ENCODE results near the gene PARP14.
A peak's percentile ranks its signal among the peaks of the same experiment; 100 is the strongest.

The PARP14 gene

DNA sequence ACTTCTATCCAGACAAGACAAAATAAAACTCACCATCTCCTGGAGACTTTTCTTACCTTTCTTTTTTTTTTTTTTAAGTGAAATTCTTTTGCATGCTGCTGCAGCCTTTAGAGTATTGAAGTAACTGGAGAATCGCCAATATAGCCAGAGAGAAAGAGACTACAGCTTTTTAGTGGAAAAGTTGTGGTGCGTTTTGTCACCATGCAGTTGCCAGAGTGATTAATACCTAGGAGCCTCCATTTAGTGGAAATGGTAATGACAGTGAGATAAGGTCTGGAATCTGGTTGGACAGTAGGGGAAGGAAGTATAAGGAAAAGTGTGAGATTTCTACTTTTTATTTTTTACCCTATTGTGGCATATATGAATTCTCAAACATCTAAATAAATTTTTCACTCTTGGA, 18.1 kb upstream of the PARP14 start:
- Histone ChIP-seq H3K9ac (ENCODE audit: low read depth, low read length) (no peak overlapping the region), H3K36me3 (ENCODE audit: control insufficient read depth, insufficient read depth, low read length) (no peaks in the 10 kb centered on the region), H3K9me3 (ENCODE audit: control insufficient read depth, insufficient read depth, low read length) (no peaks in the 10 kb centered on the region), H3K4me1 (ENCODE audit: control insufficient read depth, insufficient read depth, low read length) (peaks cover 4% of the 10 kb centered on the region), H3K27me3 (ENCODE audit: control insufficient read depth, insufficient read depth, low read length) (no peaks in the 10 kb centered on the region), H3K4me3 (ENCODE audit: low read depth, low read length) (no peak overlapping the region)

DNA sequence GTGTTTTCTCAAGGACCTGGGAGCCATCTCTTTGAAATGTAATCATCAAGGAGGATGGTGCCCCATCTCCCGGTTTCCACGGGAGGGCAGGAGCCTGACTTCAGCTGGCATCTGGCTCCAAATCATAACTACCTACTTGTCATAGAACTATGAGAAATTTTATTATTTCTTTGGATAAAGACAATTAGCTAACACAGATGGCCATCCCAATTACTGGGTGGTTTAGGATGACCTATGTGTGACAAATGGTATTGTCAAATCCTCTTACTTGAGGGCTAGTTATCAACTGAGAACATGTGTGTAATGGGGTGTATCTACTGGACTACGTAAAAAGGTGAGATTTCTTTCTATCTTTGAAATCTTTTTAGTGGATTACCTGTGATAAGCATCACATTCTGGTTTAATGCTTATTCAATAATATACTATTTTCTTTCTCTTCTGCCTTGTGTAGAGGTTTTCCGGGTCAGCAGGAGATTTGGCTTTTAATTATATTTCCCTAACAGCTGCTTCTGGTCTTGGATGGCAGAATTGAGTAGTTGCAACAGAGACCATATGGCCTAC, 15.3 kb upstream of the PARP14 start:
- H3K36me3 ChIP-seq (ENCODE audit: control insufficient read depth, insufficient read depth, low read length), result no peaks in the 10 kb centered on the region
- no peak overlapping the region for H3K4me3 ChIP-seq (ENCODE audit: low read depth, low read length)
- H3K9ac ChIP-seq (ENCODE audit: low read depth, low read length), result no peak overlapping the region
- peaks cover 4% of the 10 kb centered on the region for H3K4me1 ChIP-seq (ENCODE audit: control insufficient read depth, insufficient read depth, low read length)
- H3K27me3 ChIP-seq (ENCODE audit: control insufficient read depth, insufficient read depth, low read length), result no peaks in the 10 kb centered on the region
- no peaks in the 10 kb centered on the region for H3K9me3 ChIP-seq (ENCODE audit: control insufficient read depth, insufficient read depth, low read length)

DNA sequence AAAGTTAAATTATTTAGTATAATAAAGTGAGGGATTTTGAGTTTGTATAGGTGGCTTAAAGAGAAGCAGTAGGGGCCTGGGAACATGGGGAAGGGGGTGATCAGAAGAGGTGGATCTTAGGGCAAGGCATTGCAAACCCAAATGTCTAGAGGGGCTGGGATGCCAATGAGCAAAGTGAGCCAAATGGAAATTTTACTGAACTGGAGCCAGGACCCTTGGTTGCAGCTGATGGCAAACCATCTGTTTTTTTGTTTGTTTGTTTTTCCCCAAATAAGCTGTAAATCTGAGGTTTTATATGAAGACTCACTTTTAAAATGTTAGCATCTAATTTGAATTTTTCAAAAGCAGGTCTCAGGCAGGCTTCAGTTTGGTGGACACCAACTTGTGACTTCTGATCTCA, 14.8 kb upstream of the PARP14 start:
- Histone ChIP-seq H3K4me1 (ENCODE audit: control insufficient read depth, insufficient read depth, low read length) (peaks cover 4% of the 10 kb centered on the region), H3K36me3 (ENCODE audit: control insufficient read depth, insufficient read depth, low read length) (no peaks in the 10 kb centered on the region), H3K4me3 (ENCODE audit: low read depth, low read length) (no peak overlapping the region), H3K9ac (ENCODE audit: low read depth, low read length) (no peak overlapping the region), H3K27me3 (ENCODE audit: control insufficient read depth, insufficient read depth, low read length) (no peaks in the 10 kb centered on the region), H3K9me3 (ENCODE audit: control insufficient read depth, insufficient read depth, low read length) (no peaks in the 10 kb centered on the region)

DNA sequence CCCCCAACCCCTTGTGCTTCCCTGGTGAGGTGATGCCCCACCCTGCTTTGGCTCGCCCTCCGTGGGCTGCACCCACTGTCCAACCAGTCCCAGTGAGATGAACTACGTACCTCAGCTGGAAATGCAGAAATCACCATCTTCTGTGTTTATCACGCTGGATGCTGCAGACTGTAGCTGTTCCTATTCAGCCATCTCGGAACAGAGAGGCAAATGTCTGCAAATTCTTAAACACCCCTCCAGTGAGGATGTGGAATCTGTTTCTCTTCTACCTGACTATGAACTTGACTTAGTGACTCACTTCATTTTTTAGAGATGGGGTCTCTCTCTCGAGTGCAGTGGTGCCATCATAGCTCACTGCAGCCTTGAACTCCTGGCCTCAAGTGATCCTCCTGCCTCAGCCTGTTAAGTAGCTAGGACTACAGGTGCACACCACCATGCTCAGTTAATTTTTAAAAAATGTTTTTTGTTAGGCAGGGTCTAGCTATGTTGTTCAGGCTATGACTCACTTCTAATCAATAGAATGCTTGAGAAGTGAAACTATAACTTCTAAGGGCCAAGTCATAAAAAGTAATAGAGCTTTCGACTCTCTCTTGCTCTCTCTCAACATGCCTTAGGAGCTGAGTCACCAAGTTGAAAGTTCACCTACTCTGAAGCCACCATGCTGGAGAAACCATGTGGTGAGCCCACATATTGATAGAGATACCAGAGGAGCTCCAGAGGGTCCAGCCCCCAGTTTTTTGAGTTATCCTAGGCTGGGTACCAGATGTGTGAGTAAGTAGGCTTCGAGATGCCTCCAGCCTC, 11.5 kb upstream of the PARP14 start:
- no peak overlapping the region for H3K9ac ChIP-seq (ENCODE audit: low read depth, low read length)
- H3K4me3 ChIP-seq (ENCODE audit: low read depth, low read length), result no peak overlapping the region
- no peaks in the 10 kb centered on the region for H3K27me3 ChIP-seq (ENCODE audit: control insufficient read depth, insufficient read depth, low read length)
- H3K9me3 ChIP-seq (ENCODE audit: control insufficient read depth, insufficient read depth, low read length), result no peaks in the 10 kb centered on the region
- H3K36me3 ChIP-seq (ENCODE audit: control insufficient read depth, insufficient read depth, low read length), result no peaks in the 10 kb centered on the region
- H3K4me1 ChIP-seq (ENCODE audit: control insufficient read depth, insufficient read depth, low read length), result peaks cover 4% of the 10 kb centered on the region

DNA sequence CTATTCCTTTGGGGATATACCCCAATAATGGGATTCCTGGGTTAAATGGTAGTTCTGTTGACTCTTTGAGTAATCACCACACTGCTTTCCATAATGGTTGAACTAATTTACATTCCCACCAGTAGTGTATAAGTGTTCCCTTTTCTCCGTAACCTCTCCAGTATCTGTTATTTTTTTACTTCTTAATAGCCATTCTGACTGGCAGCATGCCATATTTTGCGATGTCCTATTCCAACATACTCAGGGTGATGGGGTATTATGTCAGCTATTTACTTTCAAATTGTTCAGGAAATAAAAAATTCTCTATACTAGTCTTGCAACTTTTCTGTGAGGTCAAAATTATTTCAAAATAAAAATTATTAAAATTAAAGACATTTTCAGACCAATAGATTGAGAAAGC, 9.1 kb upstream of the PARP14 start:
- H3K9me3 ChIP-seq (ENCODE audit: control insufficient read depth, insufficient read depth, low read length), result no peaks in the 10 kb centered on the region
- no peaks in the 10 kb centered on the region for H3K27me3 ChIP-seq (ENCODE audit: control insufficient read depth, insufficient read depth, low read length)
- H3K4me3 ChIP-seq (ENCODE audit: low read depth, low read length), result no peak overlapping the region
- no peaks in the 10 kb centered on the region for H3K4me1 ChIP-seq (ENCODE audit: control insufficient read depth, insufficient read depth, low read length)
- H3K36me3 ChIP-seq (ENCODE audit: control insufficient read depth, insufficient read depth, low read length), result no peaks in the 10 kb centered on the region
- H3K9ac ChIP-seq (ENCODE audit: low read depth, low read length), result no peak overlapping the region

DNA sequence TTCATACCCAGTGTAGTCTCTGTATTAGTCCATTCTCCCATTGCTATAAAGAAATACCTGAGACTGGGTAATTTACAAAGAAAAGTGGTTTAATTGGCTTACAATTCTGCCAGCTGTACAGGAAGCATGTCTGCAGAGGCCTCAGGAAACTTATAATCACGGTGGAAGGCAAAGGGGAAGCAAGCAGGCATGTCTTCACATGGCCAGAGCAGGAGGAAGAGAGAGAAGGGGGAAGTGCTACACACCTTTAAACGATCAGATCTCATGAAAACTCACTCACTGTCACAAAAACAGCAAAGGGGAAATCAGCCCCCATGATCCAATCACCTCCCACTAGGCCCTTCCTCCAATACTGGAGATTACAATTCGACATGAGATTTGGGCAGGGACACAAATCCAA, 6.3 kb upstream of the PARP14 start:
- no peak overlapping the region for H3K9ac ChIP-seq (ENCODE audit: low read depth, low read length)
- no peaks in the 10 kb centered on the region for H3K4me1 ChIP-seq (ENCODE audit: control insufficient read depth, insufficient read depth, low read length)
- H3K9me3 ChIP-seq (ENCODE audit: control insufficient read depth, insufficient read depth, low read length), result no peaks in the 10 kb centered on the region
- no peak overlapping the region for H3K4me3 ChIP-seq (ENCODE audit: low read depth, low read length)
- H3K36me3 ChIP-seq (ENCODE audit: control insufficient read depth, insufficient read depth, low read length), result no peaks in the 10 kb centered on the region
- peaks cover 6% of the 10 kb centered on the region for H3K27me3 ChIP-seq (ENCODE audit: control insufficient read depth, insufficient read depth, low read length)

DNA sequence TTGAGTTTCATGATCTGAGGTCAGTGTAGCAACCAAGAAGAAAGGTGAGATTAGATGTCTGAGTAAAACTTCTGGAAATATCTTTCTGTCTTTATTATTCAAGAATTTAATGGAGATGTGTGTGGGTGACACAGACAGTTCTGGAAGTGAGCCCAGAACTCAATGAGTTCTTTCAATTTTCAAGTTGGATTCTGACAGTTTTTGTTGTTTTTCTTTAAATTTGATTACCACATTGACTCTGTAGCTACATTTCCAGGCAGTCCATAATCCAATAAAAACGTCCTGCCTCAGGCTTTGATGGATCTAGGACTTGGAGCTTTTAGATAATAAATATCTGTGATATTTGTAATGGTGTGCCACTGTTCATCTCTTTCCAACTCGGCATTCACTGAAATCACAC, 3.9 kb upstream of the PARP14 start:
- Histone ChIP-seq H3K27me3 (ENCODE audit: control insufficient read depth, insufficient read depth, low read length) (peaks cover 15% of the 10 kb centered on the region), H3K9me3 (ENCODE audit: control insufficient read depth, insufficient read depth, low read length) (no peaks in the 10 kb centered on the region), H3K4me3 (ENCODE audit: low read depth, low read length) (no peak overlapping the region), H3K9ac (ENCODE audit: low read depth, low read length) (no peak overlapping the region), H3K36me3 (ENCODE audit: control insufficient read depth, insufficient read depth, low read length) (no peaks in the 10 kb centered on the region), H3K4me1 (ENCODE audit: control insufficient read depth, insufficient read depth, low read length) (peaks cover 5% of the 10 kb centered on the region)

DNA sequence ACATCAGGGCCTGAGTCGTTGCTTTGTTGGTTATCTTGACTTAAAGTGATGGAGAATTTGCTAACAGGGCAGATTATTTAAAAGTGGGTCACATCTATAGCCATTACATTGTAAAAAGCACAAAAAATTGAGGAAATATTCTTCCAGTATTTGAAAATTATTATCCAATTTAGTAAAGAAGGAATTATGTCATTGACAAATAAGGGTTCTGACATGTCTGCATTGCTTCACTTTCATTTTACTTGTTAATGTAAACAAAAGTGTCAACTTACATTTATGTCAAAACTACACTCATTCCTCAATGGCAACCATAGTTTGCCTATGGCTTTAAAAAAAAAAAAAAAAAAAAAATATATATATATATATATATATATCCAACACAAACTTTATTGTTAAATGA, 3.4 kb upstream of the PARP14 start:
- Histone ChIP-seq H3K9me3 (ENCODE audit: control insufficient read depth, insufficient read depth, low read length) (no peaks in the 10 kb centered on the region), H3K4me1 (ENCODE audit: control insufficient read depth, insufficient read depth, low read length) (peaks cover 5% of the 10 kb centered on the region), H3K36me3 (ENCODE audit: control insufficient read depth, insufficient read depth, low read length) (no peaks in the 10 kb centered on the region), H3K27me3 (ENCODE audit: control insufficient read depth, insufficient read depth, low read length) (peaks cover 15% of the 10 kb centered on the region), H3K4me3 (ENCODE audit: low read depth, low read length) (no peak overlapping the region), H3K9ac (ENCODE audit: low read depth, low read length) (no peak overlapping the region)

DNA sequence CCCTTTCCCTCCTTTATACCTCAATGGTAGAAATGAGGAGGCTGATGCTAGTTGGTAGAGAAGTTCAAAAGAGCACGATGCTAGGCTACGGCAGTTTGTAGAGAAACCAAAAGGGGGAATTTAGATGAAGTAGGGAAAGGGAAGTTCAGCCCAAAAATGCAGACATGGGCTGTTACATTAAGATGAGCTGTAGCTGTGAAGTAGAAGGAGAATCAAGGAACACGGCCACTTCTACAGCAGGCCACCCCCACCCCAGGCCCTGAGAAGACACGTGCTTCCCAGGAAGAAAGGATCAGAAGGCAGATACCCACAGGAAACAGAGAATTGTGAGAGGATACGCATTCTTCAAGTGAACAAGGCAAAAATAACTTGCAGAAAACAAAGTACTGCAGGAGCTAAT, 2.1 kb upstream of the PARP14 start:
- peaks cover 5% of the 10 kb centered on the region for H3K4me1 ChIP-seq (ENCODE audit: control insufficient read depth, insufficient read depth, low read length)
- H3K36me3 ChIP-seq (ENCODE audit: control insufficient read depth, insufficient read depth, low read length), result no peaks in the 10 kb centered on the region
- H3K27me3 ChIP-seq (ENCODE audit: control insufficient read depth, insufficient read depth, low read length), result peaks cover 15% of the 10 kb centered on the region
- no peak overlapping the region for H3K4me3 ChIP-seq (ENCODE audit: low read depth, low read length)
- no peaks in the 10 kb centered on the region for H3K9me3 ChIP-seq (ENCODE audit: control insufficient read depth, insufficient read depth, low read length)
- H3K9ac ChIP-seq (ENCODE audit: low read depth, low read length), result no peak overlapping the region

DNA sequence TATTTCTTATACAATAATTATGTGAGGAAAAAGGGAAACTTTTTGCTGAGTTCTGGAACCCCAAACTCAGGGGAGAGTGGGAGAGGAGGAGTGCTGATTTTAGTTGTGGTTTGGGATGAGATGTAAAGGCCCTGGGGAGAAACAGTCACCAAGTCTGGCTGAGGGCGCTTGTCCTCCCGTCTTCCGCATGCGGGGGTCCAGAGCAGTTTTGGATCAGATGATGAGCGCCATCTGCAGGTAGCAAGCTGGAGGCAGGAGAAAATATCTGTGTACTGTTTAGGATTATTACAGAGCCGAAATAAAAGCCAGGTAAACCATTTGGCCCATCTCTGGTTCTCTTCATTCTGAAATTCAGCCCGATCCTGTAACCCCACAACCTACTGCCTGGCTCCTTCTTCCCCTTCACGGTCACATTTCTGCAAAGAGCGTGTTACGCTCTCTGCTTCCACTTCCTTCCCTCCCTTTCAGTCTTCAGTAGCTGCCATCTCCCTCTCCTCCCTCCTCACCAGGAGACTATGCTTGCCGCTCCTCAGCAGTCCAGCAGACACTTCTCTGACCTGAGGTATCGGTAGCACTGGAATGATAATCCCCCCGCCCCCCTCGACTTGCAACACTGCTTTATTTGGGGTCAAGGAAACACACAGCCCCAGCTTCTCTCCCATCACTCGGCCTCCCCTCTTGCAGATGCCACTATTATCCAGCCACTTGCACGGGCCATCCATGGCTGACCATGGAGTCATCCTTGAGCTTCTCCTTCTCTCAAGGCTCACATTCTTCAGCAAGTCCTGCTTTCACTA, 1.4 kb upstream of the PARP14 start:
- Histone ChIP-seq H3K9ac (ENCODE audit: low read depth, low read length) (no peak overlapping the region), H3K4me1 (ENCODE audit: control insufficient read depth, insufficient read depth, low read length) (peaks cover 5% of the 10 kb centered on the region), H3K27me3 (ENCODE audit: control insufficient read depth, insufficient read depth, low read length) (peaks cover 15% of the 10 kb centered on the region), H3K9me3 (ENCODE audit: control insufficient read depth, insufficient read depth, low read length) (no peaks in the 10 kb centered on the region), H3K36me3 (ENCODE audit: control insufficient read depth, insufficient read depth, low read length) (no peaks in the 10 kb centered on the region), H3K4me3 (ENCODE audit: low read depth, low read length) (peak overlapping the region; percentile 73)

DNA sequence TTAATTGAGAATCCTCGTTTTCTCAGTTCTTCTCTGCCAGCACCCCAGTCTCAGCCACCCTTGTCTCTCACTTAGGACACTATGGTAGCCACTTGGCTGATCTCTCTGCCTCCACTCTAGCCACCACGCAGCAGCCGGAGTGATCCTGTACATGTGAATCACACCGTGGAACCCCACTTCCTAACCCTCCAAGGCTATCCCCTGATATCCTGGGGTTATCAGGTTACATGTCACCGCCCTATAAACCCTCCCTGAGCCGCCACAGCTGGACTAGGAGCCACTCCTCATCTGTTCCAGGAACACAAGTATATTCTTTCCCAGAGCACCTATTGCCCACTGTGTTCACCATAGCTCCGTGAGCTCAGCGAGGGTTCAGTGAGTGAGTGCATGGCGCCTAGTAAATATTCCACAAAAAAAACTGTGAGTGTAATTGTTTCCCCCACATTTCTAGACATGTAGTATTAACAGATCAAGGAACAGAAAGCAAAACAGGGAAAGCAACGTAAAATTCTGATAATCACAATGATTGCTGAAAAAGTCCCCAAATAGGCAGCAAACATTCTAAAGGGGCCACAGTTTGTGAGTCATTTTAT, 661 bp upstream of the PARP14 start:
- Histone ChIP-seq H3K4me3 (ENCODE audit: low read depth, low read length) (peak overlapping the region; percentile 73), H3K9ac (ENCODE audit: low read depth, low read length) (no peak overlapping the region), H3K4me1 (ENCODE audit: control insufficient read depth, insufficient read depth, low read length) (peaks cover 5% of the 10 kb centered on the region), H3K9me3 (ENCODE audit: control insufficient read depth, insufficient read depth, low read length) (no peaks in the 10 kb centered on the region), H3K27me3 (ENCODE audit: control insufficient read depth, insufficient read depth, low read length) (peaks cover 15% of the 10 kb centered on the region), H3K36me3 (ENCODE audit: control insufficient read depth, insufficient read depth, low read length) (no peaks in the 10 kb centered on the region)

All from iPS-15b (cell line).